ENCODE data around the gene HAUS8. TPM values are rescaled to one million over a fixed set of nuclear protein-coding genes. Genes with fewer than 3 reads are reported as not detected.

HAUS8 gene
- total and polyA plus RNA-seq, 9 of the 15 experiments (the other 6 are each of a cell fraction or from before 2014, with no cell fraction given) = 20.5 to 53.2 (median 36.0) TPM

DNA sequence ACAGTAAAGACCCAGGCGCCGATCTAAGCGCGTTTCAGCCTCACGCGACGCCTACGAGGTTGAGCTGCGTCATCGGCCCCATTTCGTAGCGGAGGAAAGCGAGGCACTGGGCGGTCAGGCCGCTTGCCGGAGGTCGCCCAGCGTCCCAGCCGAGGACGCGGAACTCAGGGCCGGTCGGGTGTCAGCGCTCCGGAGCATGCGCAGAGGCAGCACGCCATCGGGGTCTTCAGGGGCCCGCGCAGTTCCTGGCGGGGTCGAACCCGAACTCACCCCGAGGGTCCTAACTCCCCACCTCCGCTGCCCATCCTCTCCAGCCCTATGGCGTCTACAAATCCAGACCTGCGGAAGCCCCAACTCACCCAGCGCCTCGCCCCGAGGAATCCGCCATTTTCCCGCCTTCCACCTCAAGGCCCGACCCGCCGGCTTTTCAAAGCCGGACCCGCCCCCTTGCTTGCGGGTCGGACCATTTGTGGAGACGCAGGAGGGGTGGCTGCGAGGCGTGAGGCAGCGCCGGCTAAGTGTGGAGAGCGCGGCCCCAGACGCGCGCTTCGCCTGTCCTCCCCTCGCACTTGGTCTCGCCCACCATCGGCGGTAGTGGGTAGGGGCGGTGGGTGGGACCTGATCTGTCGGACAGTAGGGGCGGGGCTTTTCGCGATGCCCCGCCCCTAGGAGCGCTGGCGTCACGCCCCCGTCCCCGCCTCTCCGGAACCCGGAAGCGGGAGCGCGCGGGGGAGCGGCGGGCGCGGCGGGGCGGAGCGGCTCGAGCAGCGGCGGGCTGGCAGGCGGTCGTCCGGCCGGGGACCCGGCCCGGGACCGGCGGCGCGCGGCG lies at the start of gene HAUS8, which contains the start of gene MYO9B (continued):
- TF ChIP-seq SRSF1 (IDR thresholded peaks at IDR 0.05; ENCODE audit: low read depth, low read length) = no peak
- TF ChIP-seq ZBTB49 (CRISPR knock-in tag; IDR thresholded peaks at IDR 0.05; ENCODE audit: borderline replicate concordance) = no peak
- no peak for TF ChIP-seq SAFB2 (IDR thresholded peaks at IDR 0.05; ENCODE audit: borderline replicate concordance, low read depth, low read length, severe bottlenecking)
- TF ChIP-seq PTBP1 (IDR thresholded peaks at IDR 0.05; ENCODE audit: low read depth, low read length) = no peak
- TF ChIP-seq RAD21 (CRISPR knock-in tag; conservative IDR thresholded peaks at IDR 0.05 in 1 of 2, IDR thresholded peaks at IDR 0.05 in 1 of 2) = no peak
- TF ChIP-seq RAD51 (IDR thresholded peaks at IDR 0.05; ENCODE audit: borderline replicate concordance, low read depth) = no peak
- TF ChIP-seq RFX7 (CRISPR knock-in tag; IDR thresholded peaks at IDR 0.05) = no peak
- TF ChIP-seq SNRNP70 (optimal IDR thresholded peaks at IDR 0.05; ENCODE audit: low read depth, low read length) = no peak
- no peak for TF ChIP-seq REST (IDR thresholded peaks at IDR 0.05; ENCODE audit: borderline replicate concordance)
- TF ChIP-seq REST (CRISPR knock-in tag; IDR thresholded peaks at IDR 0.05; ENCODE audit: low read depth) = no peak
- TF ChIP-seq STAT5B (CRISPR knock-in tag; IDR thresholded peaks at IDR 0.05) = no peak
- TF ChIP-seq THAP7 (CRISPR knock-in tag; IDR thresholded peaks at IDR 0.05) = no peak
- TF ChIP-seq ZNF184 (CRISPR knock-in tag; IDR thresholded peaks at IDR 0.05) = no peak
- no peak for TF ChIP-seq MTF1 (CRISPR knock-in tag; IDR thresholded peaks at IDR 0.05; ENCODE audit: borderline replicate concordance)
- no peak for TF ChIP-seq IRF1 (CRISPR knock-in tag; IDR thresholded peaks at IDR 0.05; ENCODE audit: borderline replicate concordance)
